GM18873 (cell line): ENCODE results near the gene OTUB1.
A peak's percentile ranks its signal among the peaks of the same experiment; 100 is the strongest.
"Not testable (repeated sequence)": the region's sequence is repeated elsewhere in the genome, so short reads cannot be mapped to it uniquely, and the experiment has no call there.

Experiments
- ATAC-seq: cut with Tn5 transposase; IDR thresholded peaks from one replicate; pipeline ENCODE4 v1.9.1; 2021; ENCODE audit warnings: mild to moderate bottlenecking, moderate library complexity, moderate number of reproducible peaks; ENCODE audit not compliant: unreplicated experiment, low FRiP score

OTUB1 gene, protein sequence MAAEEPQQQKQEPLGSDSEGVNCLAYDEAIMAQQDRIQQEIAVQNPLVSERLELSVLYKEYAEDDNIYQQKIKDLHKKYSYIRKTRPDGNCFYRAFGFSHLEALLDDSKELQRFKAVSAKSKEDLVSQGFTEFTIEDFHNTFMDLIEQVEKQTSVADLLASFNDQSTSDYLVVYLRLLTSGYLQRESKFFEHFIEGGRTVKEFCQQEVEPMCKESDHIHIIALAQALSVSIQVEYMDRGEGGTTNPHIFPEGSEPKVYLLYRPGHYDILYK

DNA sequence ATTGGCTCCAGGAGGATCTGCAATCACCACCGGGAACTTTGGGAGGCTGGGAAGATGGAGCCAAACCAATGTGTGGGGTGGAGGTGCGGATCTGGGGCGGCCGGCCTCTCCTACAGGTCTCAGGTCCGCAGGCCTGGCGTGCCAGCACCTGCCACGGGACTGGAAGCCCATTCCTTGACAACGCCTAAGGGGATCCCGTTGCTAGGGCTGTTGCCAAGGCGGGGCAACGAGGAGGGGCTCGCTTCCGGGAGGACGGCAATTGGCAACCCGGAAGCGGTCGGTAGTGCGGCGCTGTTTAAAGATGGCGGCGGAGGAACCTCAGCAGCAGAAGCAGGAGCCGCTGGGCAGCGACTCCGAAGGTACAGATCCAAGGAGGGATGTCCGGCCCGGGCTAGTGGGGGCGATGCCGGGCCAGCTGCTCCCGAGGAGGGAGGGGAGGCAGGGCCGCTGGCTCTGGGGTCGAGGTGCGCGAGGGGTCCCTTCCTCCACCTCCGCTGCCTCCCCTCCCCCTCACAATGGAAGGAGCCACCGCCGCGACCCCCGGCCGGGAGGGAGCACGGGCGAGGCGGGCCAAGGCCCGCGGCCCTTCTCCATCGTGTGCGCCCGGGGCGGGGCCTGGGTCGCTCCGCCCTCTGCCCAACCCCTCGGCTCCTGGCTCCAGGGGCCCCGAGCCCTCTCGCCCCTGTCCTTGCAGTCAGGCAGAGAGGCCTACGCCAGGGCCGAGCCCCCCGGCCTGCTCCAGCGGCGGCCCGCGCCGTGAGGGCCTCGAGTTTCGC lies at the start of gene OTUB1:
OTUB1 (plus strand) TSS at position 283 of the 776 bp plus-strand sequence; CDS start at position 302, 19 bp downstream.
- ATAC-seq = peak; percentile 72

DNA sequence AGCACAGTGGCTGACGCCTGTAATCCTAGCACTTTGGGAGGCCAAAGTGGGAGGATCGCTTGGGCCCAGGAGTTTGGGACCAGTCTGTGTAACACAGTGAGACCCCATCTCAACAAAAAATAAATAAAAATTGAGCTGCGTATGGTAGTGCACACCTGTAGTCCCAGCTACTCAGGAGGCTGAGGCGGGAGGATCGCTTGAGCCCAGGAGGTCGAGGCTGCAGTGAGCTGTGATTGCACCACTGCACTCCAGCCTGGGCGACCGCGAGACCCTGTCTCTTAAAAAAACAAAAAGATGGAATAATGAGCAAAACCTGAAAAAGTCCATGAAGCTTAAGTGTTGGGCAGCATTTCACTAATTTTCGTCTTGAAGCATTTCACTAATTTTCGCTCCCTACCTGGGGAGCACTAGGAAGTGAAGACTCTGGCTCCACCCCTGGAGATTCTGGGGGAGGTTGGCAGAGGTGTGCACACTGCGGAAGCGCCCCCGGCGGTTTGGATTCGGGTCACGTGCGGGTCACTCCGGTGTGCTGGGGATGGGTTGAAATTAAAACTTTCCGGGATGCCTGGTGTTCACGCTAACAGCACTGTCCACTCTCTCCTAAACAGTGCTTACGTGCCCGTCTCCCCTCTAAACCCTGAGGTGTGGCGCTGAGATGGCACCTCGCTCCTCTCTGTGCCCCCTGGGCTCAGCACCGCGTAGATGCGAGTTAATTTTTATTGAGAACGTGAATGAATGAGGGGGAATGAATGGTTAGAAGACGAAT lies 48.3 kb upstream of the OTUB1 start:
- ATAC-seq = peak; percentile 6

DNA sequence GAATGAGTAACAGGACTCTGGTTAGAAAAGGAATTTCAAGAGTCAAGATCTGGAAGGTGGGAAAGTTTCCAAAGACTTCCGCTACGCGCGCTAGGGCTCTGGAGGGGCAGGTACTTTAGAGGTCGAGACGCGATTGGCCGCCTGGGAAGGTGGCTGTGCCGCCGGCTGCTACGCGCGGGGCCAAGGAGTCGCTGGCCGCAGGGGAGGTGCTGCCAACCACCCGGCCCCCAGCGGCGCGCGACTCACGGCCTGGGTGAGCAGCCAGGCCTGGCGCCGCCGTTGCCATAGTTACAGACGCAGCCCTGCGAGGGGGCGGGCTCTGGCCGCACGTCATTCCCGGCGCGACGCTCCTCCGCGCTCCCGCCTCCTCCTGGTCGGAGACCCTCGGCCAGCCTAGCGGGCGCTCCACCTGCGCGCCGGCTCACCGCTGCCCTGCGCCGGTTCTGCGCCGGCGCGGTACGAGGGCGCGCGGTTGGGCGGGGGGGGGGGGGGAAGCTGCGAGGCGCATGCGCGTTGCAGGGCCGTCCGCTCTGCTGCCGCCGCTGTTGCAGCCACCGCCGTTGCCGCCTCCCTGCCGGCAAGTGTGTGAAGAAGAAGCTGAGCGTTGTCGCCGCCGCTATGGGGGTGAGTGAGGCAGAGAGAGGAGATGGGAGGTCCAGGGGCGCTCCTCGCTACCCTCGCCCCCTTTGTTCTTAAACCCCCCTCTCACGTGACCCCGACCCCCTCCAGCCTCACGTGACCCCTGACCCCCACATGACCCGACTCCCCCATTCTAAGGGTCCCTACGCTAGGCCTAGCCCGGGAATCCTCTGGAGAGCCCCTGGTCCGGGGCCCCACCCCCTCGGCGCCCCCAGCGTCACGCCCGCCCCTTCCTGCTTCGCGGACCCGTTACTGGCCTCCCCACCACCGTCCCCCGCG lies 47.5 kb upstream of the OTUB1 start, which contains the start of gene NAA40:
NAA40 (plus strand) TSS at position 524 of the 918 bp plus-strand sequence; CDS start at position 619, 95 bp downstream.
- ATAC-seq = peak; percentile 88

DNA sequence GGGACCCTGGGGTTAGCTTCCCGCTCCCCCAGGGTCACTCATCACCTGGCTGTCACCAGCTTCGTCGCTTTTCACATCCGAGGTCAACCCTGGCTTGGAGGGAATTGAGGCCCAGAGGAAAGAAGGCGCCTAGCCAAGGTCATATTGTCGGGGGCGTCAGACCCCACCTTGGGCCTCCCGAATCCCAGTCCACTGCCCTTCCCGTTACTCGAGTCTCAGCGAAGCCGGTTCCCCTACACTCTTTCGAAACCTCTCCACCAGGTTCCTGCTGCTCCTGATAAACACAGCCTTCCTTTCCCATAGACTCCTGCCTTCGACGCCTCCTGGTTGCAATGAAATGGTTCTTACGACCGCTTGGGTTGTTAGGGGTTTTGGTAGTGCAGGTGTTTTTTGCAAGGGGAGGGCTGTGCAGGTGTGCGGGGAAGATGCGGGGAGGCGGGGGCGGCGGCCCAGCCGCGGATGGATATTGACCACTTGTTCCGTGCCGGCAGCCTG lies 46.8 kb upstream of the OTUB1 start:
- ATAC-seq = no peak

DNA sequence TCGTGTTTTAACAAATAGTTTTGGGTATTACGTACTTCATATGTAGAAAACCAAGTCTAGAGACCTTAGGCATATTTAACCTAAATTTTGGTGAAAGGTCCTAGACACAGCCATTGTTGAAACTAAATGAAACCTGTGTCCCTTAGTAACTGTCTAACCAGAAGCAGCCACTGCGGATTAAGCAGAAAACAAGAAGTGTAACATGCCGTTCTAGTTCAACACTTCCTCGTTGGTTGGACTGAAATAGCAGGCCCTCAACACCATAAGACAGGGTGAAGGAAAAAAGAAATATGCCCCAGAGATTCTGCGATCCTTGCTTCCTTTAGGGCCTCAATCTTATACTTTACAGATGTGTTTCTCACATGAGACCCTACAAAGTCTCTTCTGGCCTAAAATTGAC lies 45.5 kb upstream of the OTUB1 start:
- no peak for ATAC-seq

DNA sequence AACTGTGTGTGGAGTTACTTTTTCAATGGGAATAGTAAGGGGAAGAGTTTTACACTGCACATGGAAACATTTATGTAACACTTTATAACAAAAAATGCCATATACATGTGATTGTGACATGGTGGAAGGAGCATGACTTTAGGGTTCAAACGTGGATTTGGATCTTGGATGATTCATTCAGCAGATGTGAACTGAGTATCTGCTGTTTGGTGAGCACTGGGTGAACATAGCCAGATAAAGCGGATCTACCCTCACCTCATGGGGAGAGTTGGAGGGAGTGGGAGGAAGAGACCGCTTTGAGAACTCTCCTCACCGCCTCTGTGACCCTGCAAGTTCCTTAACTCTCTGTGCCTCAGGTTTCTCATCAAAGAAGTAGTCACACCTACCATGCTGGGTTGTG lies 44.3 kb upstream of the OTUB1 start:
- no peak for ATAC-seq

DNA sequence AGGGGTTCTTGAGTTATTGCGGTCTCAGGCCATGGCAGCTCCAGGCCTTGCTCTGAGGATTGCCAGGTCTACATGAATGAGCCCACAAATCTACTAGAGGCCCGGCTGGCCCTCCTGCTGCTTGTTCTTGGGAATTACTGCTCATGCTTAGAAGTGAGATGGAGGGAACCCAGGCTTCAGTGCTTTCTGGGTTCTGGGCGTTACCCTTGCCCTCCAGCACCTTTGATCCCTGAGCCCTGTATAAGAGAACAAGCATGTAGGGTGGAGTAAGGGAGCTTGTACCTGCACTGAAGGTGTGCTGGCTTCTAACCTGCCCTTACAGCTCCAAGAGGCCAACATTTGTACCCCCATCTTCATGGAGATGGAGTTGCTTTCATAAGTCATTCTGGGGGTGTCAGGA lies 43.4 kb upstream of the OTUB1 start:
- ATAC-seq = no peak

DNA sequence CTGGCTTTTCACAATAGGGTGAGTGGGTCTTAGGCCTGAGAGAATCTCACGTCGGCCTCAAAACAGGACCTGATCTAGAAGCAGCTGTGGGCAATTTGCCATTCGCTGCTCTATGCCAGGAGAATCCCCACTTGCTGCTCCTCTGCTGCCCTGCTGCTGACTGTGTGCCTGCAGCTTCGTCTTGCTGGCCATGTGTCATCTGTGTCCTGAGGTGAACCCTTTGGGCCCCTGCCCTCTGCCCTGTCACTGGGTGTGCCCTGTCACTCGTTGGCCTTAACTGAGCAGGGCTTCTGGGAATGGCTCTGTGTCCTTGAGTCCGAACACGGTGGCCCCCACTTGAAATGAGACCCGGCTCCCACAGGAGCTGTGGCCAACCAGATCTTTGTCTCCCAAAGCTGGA lies 41.3 kb upstream of the OTUB1 start:
- ATAC-seq = no peak

DNA sequence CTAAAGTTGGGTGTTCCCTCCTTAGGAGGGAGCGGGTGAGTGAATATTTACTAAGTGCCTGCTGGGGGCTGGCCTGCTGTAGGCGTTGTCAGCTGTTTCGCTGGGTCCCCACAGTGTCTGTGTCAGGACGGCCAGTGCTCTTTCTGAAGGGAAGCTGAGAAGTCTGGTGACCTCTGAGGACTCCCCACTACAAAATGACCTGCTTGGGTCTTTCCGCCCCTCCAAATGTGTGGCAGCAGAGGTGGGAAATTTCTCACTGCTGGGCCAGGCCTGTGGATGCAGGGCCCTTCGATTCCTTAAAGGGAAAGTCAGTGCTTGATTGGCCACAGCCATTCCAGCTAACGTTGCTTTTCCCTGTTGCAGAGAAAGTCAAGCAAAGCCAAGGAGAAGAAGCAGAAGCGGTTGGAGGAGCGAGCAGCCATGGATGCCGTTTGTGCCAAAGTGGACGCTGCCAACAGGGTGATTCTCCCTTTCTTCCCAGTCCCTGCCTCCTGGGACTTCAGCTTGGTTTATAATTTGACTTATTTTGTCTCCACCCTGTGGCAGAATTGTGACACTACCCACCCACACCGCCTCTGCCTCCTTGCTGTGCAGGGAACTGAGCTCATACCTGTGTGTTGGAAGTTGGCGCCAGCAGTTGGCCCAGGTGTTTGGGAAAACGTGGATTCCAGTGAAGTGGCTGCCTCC lies 40.6 kb upstream of the OTUB1 start:
- no peak for ATAC-seq

DNA sequence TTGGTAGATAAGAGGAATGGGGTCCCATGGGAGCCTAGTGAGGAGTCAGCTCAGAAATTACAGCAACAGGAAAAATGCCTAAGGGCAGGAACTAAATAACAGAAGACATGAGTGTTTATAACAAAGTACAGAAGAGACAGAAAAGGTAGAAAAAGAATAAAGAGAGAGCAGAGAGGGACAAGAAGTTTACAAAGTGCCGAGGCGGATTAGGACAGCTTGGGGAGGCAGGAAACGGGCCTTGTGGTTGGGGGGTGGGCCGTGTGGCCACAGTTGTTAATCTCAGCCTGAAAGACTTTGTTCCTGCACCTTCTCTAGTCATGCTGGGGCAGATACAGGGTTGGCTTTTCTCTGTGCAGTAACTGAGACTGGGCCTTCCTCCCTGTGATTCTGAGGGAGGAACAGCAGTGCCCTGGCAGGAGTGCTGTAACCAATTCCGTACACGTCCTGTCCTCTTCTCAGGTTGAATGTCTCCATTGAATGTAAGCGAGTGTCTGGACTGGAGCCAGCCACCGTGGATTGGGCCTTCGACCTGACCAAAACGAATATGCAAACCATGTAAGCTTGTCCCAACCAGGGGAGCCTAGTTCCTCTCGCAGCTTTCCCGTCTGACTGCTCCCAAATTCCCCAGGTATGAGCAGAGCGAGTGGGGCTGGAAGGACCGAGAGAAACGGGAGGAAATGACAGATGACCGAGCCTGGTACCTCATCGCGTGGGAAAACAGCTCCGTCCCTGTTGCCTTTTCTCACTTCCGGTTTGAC lies 34.3 kb upstream of the OTUB1 start:
- no peak for ATAC-seq

DNA sequence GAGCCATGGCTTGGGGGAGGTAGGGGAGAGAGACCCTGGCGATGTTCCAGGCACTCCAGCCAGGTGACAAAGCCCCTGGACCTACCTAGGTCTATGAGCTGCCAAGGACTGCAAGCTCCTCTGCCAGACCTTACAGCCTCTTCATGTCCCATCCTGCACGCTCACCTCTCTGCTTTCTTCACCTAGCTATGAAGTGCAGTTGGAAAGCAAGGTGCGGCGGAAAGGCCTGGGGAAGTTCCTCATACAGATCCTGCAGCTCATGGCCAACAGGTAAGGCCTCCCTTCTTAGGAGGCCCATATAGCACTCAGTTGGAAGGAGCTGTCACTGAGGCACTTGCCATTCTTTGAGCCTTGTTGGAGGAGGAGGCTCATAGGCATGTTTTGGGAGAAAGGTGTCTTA lies 33.7 kb upstream of the OTUB1 start:
- no peak for ATAC-seq

DNA sequence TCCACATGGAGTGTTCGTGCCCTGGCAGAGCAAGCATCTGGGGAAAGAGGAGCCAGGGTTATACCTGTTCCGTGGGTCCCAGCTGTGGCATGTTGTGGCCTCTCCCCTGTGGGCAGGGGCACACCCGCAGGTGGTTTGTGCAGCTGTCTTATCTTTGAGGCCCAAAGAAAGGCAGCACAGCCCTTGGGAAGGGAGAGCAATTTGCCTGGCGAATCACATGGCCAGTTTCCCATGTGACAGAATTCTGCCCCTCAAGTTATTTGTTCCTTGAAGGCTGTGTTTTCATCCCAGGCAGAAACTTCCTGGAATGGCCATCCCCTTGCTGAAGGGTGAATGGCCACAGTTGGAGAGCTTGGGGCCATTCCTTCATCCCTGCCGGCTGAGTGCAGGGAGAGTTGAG lies 28.2 kb upstream of the OTUB1 start:
- no peak for ATAC-seq

DNA sequence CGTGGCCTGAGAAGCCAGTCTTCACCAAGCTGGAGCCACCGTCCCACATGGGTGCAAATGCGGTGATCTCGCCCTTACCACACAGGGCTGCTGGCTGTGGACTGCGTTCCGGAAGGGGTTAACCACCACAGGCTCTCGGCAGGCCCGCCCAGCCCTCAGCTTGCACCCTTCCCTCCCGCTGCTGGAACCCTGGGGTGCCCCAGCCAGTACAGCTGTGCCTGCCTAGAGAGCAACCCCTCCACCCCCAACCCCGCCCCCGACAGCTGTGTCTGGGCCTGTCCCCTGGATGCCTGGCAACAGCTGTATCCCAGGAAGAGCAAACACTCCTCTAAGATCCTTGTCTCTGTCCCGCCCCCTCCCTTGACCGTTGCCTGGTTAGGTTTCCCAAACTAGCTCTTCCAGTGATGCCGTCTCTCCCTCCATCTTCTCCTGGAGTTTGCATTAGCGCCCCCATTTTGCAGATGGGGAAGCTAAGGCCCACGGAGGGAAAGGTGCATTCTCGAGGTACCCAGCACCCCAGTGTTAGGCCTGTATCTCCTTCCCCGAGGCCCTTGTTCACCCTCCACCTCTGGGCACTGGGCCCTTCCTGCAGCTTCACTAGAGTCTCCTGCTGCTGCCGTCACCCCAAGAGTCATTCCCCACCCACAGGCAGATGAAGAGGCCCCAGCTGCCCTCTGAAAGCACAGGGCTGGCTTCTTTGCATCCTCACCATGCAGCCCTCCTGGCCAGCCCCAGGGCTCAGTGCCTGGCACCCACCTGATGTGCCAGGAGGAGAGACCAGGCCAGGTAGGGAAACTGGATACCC lies 24.4 kb upstream of the OTUB1 start:
- ATAC-seq = no peak

DNA sequence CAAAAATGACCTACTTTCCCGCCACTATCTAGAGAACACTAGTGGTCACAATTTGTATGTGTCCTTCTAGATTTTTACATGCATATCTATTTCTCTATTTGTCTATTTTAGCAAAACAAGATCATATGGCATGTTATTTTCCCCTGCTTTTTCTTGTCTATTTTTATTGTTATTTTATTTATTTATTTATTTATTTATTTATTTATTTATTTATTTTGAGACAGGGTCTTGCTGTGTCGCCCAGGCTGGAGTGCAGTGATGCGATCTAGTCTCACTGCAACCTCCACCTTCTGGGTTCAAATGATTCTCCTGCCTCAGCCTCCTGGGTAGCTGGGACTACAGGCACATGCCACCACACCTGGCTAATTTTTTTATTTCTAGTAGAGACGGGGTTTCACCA lies 22.3 kb upstream of the OTUB1 start:
- ATAC-seq = not testable (repeated sequence)

DNA sequence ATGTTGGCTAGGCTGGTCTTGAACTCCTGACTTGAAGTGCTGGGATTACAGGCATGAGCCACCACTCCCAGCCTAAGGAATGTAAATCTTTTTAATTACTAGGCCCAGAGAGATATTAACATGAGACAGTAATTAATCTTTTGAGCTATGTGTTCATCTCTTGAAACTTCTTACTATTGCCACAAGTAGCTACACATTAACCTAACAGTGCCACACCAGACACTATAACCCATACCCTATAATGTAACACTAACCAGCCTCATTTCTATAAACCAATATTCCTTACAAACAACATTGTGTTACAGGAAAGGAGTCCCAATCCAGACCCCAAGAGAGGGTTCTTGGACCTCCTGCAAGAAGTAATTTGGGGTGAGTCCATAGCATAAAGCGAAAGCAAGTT lies 19.8 kb upstream of the OTUB1 start:
- ATAC-seq = no peak

DNA sequence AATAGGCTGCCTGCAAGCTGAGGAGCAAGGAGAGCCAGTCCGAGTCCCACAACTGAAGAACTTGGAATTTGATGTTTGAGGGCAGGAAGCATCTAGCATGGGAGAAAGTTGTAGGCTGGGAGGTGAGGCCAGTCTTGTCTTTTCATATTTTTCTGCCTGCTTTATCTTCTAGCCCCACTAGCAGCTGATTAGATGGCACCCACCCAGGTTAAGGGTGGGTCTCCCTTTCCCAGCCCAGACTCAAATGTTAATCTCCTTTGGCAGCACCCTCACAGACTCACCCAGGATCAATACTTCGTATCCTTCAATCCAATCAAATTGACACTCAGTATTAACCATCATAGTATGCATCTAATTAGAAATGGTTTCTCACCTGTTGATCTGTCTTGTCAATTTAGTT lies 16.8 kb upstream of the OTUB1 start:
- ATAC-seq = no peak

DNA sequence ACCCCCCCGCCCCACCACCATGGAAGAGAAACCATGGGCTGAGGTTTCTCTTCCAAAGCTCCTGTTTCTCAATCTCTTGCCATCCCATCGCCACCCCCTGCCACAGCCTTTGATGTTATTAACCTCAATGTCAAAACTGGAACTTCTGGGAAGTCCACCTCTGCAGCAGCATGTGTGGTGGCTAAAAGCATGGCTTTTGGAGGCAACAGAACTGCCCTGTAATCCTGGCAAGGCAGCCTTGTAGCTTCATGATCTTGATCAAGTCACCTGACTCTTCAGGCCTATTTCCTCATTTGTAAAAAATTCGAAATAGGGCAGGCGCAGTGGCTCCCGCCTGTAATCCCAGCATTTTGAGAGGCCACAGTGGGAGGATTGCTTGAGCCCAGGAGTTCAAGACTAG lies 15.3 kb upstream of the OTUB1 start:
- no peak for ATAC-seq

DNA sequence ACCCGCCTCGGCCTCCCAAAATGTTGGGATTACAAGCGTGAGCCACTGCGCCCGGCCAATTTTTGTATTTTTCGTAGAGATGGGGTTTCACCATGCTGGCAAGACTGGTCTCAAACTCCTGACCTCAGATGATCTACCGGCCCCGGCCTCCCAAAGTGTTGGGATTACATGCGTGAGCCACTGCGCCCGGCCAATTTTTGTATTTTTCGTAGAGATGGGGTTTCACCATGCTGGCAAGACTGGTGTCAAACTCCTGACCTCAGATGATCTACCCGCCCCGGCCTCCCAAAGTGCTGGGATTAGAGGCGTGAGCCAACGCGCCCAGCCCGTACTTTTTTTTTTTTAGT lies 12.4 kb upstream of the OTUB1 start:
- not testable (repeated sequence) for ATAC-seq
